ENCODE measurements around the gene DXO.
"Not testable (repeated sequence)": the region's sequence is repeated elsewhere in the genome, so short reads cannot be mapped to it uniquely, and the experiment has no call there.

The DXO gene

DNA sequence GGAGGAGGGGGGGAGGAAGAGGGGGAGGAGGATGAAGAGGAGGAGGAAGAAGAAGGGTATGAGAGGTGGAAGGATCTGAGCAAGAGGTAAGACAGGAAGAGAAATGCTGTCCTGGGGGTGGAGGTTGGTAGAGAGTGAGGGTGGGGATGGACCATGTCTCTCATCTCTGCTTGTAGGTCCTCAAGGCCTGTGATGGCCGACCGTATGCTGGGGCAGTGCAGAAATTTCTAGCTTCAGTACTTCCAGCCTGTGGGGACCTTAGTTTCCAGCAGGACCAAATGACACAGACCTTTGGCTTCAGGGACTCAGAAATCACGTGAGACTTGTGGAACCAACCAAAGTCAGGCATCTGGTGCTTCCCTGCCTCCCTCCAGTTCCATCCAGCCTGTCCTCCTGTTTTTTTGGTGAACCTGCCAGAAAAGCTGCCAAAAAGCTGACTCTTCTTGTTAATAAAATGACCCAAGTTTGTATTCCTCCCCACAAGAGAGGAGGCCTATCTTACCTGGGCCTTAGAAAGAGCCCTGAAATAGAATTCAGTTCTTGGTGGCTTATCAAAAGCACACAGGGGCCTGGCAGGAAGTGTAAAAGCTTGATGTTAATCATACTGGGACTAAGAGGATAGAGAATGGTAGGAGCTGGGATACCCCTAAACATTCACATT lies 7.4 kb upstream of the DXO start:
- no peak for DNase-seq

DNA sequence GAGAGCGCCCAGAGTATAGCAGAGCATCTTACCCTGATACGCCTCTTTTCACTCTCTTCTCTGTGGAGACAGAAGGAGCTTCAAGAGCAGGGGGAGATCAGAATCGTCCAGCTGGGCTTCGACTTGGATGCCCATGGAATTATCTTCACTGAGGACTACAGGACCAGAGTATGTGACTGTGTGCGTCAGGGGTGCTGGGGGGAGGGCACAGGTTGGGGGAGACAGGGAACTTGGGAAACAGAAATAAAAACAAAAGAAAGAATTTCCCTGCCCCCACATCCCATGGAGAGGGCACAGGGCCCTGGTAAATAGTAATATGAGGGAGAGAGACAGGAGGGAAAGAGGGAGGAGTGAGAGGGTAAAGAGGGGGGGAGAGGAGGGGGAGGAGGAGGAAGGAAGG lies 6.9 kb upstream of the DXO start:
- DNase-seq, result no peak

DNA sequence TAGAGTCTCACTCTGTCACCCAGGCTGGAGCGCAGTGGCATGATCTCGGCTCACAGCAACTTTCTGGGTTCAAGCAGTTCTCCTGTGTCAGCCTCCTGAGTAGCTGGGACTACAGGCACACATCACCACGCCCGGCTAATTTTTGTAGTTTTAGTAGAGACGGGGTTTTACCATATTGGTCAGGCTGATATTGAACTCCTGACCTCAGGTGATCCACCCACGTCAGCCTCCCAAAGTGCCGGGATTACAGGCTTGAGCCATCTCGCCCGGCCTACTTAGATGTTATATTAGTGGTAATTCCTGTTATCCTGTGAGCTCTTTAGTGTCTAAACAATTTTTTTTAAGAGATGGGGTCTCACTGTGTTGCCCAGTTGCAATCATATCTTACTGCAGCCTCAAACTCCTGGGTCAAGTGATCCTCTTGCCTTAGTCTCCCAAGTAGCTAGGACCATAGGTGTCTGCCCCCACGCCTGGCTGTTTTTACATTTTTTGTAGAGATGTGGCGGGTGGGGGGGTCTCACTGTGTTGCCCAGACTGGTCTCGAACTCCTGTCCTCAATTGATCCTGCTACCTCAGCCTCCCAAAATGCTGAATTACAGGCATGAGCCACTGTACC lies 6.0 kb upstream of the DXO start:
- DNase-seq, result no peak

DNA sequence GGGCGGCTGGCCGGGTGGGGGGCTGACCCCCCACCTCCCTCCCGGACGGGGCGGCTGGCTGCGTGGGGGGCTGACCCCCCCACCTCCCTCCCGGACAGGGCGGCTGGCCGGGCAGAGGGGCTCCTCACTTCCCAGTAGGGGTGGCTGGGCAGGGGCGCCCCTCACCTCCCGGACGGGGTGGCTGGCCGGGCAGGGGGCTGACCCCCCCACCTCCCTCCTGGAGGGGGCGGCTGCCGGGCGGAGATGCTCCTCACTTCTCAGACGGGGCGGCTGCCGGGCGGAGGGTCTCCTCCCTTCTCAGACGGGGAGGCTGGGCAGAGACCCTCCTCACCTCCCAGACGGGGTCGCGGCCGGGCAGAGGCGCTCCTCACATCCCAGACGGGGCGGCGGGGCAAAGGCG lies 4.1 kb upstream of the DXO start:
- DNase-seq, result not testable (repeated sequence)

DNA sequence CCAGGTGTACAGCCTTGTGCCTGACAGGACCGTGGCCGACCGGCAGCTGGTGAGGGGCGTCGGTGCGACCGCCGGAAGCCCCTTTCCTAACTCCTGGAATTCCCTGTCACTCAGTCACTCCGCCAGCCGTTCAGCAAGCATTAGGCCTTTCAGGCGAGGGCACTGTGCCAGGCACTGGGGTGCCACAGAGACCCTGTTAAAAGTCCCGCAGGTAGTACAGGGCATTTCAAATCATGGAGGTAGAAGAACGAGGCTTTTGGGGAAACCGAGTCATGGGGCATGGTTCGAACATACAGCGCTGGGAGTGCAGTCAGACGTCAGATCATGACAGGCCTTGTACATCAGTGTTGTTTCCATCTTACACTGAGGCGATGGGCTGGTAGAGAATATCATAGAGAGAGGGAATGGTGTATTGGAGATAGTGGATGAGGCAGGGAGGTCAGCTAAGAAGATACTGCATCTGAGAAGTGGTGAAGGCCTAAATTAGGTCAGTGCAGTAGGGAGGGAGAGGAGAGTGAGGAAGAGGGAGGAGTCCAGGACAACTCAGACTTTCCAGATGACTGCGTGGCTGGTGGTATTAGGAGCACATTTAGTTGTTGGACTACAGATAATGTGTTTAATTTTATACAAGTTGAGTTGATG lies 892 bp upstream of the DXO start:
- no peak for DNase-seq

DNA sequence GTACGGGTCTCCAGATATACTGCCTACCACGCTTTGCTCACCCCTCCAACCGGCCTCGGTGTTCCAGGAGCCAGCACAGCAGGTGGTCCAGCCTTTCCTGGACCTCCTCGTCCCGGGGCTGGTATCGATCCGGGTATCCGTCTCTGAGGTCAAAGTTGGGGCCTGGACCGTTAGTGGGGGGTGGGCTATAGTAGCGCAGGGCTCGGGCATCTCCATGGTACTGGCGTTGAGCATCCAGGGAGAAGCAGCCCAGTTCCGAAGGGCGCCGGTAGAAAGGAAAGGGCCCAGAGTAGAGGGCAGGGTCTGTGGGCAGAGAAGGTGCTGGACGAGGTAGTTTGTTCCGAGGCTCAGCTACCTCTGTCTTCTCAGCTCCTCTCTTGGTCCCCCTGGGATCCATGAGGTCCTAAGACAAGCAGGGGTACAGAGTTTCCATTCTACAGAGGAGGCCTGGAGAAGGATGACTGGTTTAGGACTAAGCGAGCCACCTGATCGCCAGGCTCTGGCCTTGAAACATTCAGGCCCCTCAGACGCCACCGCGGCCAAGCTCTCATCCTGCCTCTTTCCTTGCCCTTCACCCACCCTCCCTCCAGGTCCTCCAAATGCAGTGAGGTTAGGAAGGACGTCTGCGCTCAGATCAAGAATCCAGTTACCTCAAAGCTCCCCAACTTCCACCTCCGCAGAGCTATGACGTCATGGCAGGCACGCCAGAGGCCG lies 502 bp downstream of the DXO start:
- DNase-seq, result no peak

DNA sequence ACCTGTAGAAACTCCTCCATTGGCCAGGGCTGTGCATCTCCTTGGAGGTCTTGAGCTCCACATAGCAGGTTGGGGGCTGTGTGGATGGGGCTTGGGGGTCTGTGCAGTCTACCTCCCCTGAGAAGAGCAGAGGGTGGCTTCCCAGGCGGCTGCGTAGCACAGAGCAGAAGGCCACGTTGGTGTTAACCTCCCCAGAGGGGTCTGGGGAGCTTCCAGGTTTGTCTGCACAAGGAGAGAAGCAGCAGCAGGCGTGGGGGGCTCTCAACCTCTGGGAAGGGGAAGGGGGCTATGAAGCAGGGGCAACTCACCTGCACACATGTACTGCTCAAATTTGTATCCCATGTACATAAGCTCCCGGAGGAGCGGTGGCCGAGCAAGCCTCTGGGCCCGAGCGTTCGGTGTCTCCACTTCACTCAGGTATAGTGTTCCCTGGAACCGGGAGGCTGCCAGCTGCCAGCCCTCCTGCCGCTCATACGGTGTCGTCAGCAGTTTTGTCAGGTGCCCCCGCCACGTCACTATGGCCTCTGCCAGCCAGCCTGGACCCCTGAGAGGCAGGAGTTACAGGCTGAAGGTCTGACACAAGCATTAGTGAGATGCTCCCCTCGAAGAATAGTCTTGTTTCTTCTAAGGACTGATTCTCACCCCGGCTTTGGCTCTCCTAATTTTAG lies 1.2 kb downstream of the DXO start:
- no peak for DNase-seq

DNA sequence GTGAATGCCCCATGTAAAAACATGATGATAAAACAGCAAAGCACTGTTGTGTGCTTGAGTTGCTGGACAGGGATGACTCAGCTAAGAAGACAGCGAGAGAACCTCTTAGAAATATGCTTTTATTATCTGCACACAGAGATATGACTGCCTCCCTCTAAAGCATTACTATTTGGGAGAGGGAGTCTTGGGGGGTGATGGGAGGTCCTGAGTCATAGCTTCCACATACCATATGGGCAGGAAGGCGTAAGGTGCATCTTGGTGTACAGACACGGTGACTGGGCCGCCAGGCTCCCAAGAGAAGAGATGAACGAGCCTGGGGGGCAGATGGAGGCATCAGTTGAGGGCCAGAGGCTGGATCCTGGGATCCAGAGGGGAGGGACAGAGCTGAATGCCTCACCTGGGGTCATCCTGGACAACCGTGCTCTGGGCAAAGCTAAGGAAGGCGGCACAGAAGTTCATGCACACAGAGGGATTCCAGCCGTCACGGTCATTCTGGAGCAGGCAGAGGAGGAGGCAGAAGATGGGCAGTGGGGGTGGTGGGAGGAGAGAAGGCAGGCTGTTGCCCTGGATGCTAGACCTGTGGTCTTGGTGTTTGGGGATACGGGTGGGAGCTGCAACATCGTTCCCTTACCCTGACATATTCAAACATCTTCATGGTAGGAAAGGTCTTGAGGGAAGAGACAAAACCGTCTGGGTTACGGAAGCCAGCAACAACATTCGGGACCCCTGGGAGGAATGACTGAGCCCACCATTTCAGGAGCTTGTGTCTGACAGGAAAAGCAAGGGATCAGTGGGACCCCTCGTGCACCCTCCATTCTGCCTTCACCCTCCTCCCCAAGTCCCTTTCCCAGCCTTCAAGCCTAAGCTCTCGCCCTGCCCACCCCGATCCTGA lies 2.0 kb downstream of the DXO start:
- no peak for DNase-seq

DNA sequence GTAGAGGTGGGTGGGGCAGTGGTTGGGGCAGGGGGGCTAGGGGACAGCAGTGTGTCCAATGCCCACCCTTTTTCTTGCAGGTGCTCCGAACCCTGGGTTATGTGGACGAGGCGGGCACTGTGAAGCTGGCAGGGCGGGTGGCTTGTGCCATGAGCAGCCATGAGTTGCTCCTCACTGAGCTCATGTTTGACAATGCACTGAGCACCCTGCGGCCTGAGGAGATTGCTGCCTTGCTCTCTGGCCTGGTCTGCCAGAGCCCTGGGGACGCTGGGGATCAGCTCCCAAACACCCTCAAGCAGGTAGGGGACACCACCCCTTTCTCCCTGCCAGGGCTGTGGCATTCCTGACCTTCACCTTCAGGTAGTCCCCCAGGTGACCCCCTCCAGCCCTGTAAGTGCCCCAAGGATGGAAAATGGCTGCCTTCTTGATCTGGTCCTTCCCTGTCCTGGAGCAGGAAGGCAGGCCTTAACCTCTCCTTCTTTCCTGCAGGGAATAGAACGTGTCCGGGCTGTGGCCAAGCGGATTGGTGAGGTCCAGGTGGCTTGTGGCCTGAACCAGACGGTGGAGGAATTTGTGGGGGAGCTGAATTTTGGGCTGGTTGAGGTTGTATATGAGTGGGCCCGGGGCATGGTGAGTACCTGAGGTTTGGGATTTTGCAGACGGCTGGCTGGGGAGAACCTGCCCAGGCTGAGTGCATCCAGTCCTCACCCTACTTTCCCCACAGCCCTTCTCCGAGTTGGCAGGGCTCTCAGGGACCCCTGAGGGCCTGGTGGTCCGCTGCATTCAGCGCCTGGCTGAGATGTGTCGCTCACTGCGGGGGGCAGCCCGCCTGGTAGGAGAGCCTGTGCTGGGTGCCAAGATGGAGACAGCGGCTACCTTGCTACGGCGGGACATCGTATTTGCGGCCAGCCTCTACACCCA lies 2.9 kb downstream of the DXO start:
- DNase-seq, result no peak

DNA sequence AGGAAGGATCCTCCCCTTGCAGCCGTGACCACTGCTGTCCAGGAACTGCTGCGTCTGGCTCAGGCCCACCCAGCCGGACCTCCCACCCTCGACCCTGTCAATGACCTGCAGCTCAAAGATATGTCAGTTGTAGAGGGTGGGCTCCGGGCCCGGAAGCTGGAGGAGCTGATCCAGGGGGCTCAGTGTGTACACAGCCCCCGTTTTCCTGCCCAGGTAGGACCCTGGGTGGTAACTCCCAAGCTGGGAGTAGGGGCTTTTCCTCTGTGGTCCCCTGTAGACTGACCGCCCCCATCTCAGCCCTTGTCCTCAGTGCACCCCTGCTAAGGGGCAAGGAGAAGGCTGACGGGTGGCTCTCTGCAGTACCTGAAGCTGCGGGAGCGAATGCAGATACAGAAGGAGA lies 3.6 kb downstream of the DXO start:
- DNase-seq, result no peak

DNA sequence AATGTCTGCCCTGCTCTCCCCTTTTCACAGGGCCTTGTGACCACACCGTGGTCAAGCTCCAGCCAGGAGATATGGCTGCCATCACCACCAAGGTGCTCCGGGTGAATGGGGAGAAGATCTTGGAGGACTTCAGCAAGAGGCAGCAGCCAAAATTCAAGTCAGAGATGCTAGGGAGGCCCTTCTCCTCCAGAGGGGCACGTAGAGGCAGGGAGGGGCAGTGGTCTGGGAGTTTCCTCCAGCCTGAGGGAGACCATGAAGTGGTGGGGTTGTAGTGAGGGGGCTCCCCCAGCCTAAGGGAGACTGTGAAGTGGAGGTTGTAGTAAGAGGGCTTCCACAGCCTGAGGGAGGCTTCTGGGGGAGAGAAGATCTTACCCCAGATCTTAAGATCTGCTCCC lies 4.0 kb downstream of the DXO start:
- DNase-seq, result no peak

DNA sequence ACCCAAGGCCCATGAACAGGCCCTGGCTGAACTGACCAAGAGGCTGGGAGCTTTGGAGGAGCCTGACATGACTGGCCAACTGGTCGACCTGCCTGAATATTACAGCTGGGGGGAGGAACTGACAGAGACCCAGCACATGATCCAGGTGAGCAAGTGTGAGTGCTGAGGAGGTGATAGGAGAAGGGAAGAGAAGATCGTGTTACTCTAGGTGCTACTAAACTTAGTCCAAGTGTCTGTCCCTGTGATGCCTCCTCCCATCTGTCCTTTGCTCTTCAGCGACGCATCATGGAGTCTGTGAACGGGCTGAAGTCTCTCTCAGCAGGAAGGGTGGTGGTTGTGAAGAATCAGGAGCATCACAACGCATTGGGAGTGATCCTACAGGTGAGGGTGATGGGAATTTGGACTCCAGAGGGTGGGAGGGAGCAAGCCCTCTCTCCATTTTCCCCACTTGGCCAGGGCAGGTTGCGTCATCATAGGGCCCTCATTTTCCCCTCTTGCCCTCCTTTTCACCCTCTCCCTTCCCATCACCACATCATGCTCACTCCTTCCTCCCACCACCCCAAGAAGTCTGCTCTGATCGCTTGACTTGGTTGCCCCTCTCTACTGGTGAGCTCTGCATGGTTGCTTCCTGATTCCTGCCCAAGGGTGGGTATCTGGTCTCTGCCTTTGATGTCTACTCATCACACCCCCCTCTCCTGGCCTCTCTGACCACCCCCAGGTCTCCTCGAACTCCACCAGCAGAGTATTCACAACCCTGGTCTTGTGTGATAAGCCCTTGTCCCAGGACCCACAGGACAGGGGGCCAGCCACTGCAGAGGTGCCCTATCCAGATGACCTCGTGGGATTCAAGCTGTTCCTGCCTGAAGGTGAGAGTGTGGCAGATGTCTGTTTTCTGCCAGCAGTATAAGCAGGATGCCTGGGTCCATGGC lies 4.7 kb downstream of the DXO start:
- no peak for DNase-seq

DNA sequence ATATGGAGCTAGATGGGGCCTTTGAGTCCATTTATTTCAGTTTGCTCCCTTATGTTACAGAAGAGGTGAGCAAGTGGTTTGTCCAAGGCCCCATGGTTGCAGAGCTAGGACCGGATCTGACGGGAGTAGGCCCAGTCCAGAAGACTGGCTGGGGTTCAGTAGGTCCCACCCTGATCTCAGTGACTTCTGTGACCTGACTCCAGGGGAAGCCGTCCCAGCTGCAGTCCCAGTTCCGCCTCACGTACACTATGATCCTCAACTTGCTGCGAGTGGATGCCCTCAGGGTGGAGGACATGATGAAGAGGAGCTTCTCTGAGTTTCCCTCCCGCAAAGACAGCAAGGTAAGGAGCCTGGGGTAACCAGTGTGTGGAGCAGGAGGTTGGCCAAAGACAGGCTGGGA lies 5.4 kb downstream of the DXO start:
- DNase-seq, result no peak

DNA sequence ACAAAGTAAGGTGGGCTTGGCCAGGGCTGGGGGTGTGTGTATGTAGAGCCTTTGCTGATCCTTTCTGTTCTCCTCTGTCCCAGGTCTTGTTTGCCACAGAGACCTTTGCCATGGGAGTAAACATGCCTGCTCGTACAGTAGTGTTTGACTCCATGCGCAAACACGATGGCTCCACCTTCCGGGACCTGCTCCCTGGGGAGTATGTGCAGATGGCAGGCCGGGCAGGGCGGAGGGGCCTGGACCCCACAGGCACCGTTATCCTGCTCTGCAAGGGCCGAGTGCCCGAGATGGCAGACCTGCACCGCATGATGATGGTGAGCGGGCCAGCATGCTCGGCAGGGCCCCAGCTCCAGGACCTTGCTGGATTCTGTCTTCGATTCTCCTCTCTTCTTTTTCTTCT lies 6.2 kb downstream of the DXO start:
- no peak for DNase-seq

DNA sequence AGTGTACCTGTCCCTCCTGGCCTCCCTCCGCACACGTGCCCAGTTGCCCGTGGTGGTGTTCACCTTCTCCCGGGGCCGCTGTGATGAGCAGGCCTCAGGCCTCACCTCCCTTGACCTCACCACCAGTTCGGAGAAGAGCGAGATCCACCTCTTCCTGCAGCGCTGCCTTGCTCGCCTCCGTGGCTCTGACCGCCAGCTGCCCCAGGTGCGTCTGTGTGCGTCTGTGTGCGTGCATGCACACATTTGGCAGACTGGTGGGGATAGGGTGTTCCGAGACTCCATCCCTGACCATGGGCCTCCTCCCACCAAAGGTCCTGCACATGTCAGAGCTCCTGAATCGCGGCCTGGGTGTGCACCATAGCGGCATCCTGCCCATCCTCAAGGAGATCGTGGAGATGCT lies 8.0 kb downstream of the DXO start:
- no peak for DNase-seq

DNA sequence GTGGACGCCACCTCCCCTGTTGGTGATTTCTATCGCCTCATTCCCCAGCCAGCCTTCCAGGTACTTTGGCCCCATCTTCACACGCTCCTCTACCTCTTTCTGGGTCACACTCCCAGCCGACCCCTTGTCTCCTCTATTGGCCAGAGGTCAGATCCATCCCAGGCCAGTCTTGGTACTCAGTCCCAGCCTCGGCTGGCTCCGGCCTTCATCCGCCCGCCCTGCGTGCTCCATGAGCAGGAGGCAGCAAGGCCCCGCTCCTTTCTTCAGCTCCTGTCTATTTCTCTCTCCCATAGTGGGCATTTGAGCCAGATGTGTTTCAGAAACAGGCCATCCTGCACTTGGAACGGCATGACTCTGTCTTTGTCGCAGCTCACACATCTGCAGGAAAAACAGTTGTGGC lies 10.3 kb downstream of the DXO start:
- DNase-seq, result no peak

DNA sequence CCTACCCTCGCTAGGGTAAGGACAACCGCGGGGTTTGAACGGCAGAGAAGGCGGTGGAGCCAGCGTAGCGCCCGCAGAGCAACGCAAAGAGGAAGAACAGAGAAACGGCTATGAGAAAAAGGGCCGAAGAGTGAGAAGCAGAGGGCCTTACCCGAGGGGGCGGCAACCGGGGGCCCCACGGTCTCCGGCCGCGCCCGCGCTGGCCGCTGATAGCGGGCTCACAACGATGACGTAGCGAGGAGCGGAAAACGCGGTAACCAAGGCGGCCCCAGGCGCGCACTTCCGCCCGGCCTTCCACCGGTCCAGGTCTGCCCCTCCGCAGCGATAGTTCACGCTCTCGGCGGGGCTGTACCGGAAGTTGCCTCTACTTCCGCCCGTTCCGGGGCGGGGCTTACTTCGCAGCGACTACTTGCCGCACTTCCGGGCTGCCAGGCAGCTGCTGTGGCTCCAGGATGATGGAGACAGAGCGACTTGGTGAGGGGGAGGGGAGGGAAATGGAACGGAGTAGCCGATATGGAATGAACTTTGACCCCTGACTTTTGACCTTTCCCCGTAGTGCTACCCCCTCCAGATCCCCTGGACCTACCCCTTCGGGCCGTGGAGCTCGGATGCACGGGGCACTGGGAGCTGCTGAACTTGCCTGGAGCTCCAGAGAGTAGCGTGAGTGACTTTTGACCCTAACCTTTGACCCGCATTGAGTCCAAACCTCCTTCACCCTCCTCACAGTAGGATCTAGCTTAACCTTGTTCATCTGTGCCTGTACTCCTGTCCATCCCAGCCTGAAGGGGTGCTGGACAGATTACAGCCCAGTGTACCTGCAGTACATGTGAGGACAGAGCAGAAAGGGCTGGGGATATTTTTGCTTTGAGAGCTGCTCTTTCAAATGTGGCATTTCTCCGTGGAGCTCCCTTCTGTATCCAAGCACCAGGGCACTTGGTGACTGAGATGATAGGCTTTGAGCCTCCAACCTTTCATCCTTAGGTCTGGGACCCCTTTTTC lies 12.9 kb downstream of the DXO start, which contains the start of the genes NELFE and SKIC2:
Gene NELFE (minus strand): TSS at position 231 of the 999 bp plus-strand sequence. CDS start 525 bp downstream, outside the sequence.
Gene SKIC2 (plus strand): TSS at position 435 of the 999 bp plus-strand sequence. CDS start 18 bp downstream, at position 453.
- DNase-seq, result peak; percentile 97 to 98

DNA sequence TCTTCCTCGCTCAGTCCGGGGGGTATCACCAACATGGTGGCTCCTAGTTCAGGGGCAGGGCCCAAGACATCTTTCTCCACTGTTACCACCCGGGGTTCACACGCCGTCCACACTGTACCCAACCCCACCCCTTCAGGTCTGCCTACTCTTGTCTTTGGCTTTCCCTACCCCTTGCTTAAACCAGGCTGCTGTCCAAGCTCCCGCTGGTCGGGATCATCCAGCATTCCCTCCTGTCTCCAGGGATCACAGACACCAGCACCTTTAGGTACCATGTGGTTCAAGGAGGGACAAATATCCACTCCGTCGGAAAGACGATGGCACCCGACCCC lies 13.6 kb downstream of the DXO start:
- DNase-seq, result no peak

DNA sequence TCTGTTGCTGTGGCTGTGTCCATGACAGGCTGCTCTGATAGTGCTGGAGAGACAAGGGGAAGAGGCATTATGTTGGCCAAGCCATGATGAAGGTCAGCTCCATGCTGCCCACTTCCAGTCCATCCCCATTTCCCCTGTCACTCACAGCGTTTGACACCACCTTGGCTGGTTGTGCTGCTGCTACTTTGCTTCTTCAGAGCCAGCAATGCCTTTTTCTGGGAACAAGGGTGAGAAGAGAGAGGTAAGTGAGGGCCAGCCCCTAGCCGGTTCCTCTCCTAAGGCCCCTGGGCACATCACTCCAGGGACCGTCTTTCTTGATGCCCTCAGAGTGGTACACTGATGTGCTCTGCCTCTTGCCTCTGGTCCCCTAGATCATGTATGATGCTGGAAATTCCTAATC lies 15.1 kb downstream of the DXO start:
- DNase-seq, result no peak
